Omental fat pad (tissue), 4 donors: Measurements from ENCODE around the gene WDR18. TPM values are rescaled to one million over a fixed set of nuclear protein-coding genes. Genes with fewer than 3 reads are reported as not detected.
"Not testable (repeated sequence)": the region's sequence is repeated elsewhere in the genome, so short reads cannot be mapped to it uniquely, and the experiment has no call there.

Experiments used
- ATAC-seq: fragments of 150-250 bp; one replicate; pipeline ENCODE4 v1.9.1; 2016; ENCODE audit warnings: mild to moderate bottlenecking, moderate library complexity; ENCODE audit not compliant: low FRiP score
- DNase-seq: peaks from one replicate; pipeline ENCODE4 v3.0.0-alpha.2; 2019; ENCODE audit warnings: low spot score
- total RNA-seq, 4 donors: library from RNA; depleted of rRNA; stranded (reverse); fragments of >200 nt; gene quantifications; one replicate each; pipeline ENCODE4 v1.1.0, GENCODE V29; 2016
- TF ChIP-seq, protein P1 (sequence below), 3 donors: fragments of 450-650 bp; IDR thresholded peaks; one replicate each; pipeline ENCODE4 v1.5.1; 2016 to 2017; ENCODE audit warnings: antibody characterized with exemption in 3 of 3, mild to moderate bottlenecking in 3 of 3, moderate library complexity in 2 of 3

WDR18 gene
- total RNA-seq, 4 donors from 2014 or later = 22.8 to 69.4 (median 37.5) TPM

- no peak for DNase-seq
- ATAC-seq = no peak
- TF ChIP-seq, protein P1, sequence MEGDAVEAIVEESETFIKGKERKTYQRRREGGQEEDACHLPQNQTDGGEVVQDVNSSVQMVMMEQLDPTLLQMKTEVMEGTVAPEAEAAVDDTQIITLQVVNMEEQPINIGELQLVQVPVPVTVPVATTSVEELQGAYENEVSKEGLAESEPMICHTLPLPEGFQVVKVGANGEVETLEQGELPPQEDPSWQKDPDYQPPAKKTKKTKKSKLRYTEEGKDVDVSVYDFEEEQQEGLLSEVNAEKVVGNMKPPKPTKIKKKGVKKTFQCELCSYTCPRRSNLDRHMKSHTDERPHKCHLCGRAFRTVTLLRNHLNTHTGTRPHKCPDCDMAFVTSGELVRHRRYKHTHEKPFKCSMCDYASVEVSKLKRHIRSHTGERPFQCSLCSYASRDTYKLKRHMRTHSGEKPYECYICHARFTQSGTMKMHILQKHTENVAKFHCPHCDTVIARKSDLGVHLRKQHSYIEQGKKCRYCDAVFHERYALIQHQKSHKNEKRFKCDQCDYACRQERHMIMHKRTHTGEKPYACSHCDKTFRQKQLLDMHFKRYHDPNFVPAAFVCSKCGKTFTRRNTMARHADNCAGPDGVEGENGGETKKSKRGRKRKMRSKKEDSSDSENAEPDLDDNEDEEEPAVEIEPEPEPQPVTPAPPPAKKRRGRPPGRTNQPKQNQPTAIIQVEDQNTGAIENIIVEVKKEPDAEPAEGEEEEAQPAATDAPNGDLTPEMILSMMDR (IDR thresholded peaks at IDR 0.05) = no peak
Observed at GRCh38 chr19:1018393-1018792, 34.2 kb downstream of the WDR18 start.

GRCh38 chr19:1018932-1019615 lies 34.9 kb downstream of the WDR18 start:
- ATAC-seq (no peak), DNase-seq (no peak)
- TF ChIP-seq, protein P1 (IDR thresholded peaks at IDR 0.05) = no peak

- ATAC-seq (no peak), DNase-seq (no peak)
- TF ChIP-seq, protein P1 (IDR thresholded peaks at IDR 0.05) = no peak
Observed at GRCh38 chr19:1019616-1019961, 35.4 kb downstream of the WDR18 start.

DNA sequence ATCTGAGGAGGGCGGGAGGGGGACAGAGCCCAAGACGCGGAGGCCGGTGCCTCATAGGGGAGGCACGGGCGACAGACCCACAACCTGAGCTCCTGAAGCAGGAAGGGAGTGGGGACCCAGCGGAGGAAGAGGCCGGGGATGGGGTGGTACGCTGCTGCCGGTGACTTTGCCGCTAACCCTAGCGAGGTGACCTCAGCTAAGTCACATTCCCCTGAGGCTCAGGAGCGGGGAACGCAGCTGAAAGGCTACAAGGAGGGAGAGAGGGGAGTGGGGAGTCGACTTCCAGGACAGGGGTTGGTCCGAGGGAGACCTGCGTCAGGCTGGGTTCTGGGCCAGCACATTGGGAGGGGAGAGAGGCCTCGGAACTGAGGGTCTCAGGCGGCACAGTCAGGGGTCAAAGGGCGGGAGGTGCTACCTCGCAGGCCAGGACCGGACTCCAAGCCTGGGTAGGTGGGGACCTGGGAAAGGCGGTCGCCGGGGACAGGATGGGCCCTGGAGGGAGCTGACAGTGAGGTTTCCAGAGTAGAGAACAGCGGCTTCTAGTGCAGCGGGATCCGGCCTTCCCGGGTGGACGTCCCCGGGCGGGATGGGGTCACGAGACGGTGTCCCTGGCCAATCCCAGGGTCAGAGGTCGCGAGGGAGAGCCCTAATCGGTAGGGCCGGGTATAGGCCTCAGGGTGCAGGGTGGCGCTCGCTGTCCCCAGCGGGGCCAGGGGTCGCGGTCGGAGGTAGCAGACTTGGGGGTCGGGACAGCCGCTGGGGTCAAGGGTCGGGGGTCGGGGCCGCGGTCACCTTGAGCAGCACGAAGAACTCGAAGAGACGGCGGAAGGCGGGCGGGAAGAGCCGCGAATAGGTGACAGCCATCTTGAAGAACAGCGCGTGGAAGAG lies 36.1 kb downstream of the WDR18 start:
- TF ChIP-seq, protein P1 (IDR thresholded peaks at IDR 0.05) = no peak

DNA sequence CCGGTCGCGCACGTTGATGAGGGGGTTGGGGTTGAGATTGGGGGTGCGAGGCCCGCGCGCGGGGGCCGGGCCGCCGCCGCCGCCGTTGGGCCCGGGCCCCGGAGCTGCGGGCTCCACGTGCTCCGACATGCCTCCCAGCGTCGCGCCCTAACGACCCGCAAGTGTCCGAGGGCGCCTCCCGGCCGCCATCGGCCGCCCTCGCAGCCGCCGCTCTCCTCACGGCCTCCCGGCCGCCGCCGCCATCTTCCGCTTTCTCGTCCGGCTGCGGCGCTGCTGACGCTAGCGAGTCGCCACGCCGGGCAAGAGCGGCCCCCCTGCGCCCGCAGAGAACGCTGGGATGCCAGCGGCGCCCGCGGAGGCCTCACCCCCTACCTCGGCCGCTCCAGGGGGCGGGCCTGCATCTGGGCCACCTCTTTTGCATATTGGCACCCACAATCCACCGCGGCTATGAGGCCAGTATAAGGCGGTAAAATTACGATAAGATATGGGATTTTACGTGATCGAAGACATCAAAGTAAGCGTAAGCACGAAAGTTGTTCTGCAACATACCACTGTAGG lies 36.8 kb downstream of the WDR18 start, which contains the start of gene TMEM259:
TSS of gene TMEM259 (minus strand) at position 256 of the 558 bp plus-strand sequence. CDS start at position 129, 127 bp downstream.
- ATAC-seq (peak; percentile 90), DNase-seq (peak; percentile 93)
- TF ChIP-seq, protein P1 (IDR thresholded peaks at IDR 0.05) = no peak

More for the DNA sequence above, 36.1 kb downstream of the WDR18 start:
- DNase-seq (no peak), ATAC-seq (no peak)

DNA sequence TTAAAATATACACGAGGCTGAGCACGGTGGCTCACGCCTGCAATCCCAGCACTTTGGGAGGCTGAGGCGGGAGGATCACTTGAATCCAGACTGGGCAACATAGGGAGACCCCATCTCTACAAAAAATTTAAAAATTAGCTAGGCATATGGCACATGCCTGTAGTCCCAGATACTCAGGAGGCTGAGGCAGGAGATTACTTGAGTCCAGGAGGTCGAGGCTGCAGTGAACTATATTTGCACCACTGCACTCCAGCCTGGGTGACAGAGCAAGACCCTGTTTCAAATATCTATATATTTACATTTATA lies 39.7 kb downstream of the WDR18 start:
- not testable (repeated sequence) for DNase-seq, ATAC-seq

GRCh38 chr19:1025080-1025479 lies 40.9 kb downstream of the WDR18 start:
- ATAC-seq, DNase-seq: not testable (repeated sequence)
